ENCODE data around the gene MAML2. TPM values are rescaled to one million over a fixed set of nuclear protein-coding genes. Genes with fewer than 3 reads are reported as not detected.

The MAML2 gene
- polyA plus RNA-seq, 12 donors: 4.5 to 17.5 (median 5.7) TPM; not detected in 1

DNA sequence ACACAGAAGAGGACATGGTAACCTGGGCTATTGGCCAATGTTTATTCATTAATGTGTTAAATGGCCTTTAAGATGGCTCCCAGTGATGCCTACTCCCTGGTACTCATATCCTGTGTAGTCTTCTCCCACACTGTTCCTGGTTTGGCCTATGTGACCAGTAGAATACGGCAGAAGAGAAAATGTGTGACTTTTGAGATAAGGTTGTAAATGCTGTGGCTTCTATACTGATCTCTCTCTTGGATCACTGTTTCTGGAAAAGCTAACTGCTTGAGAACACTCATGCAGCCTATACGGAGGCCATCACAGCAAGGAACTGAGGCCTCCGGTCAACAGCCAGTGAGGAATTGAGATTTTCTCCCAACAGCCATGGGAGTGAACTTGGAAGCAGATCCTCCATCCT, 24.1 kb downstream of the MAML2 start:
- DNase-seq: no peak

DNA sequence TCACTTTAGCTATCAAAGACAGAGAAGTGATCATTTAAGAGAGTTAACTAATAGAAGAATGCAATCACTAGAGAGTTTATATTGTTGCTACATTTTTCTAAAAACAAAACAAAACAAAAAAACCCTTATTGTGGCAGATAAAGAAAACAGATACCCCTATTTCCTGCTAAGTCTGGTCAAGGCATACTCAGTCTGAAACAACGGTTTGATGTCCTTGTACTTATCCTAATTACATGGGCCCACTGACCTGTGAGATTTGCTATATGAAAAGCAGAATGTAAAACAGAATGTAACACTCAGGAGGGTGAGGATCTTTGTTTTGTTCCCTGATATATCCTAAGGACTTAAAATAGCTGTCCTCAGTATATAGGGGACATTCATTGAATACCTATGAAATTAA, 24.6 kb downstream of the MAML2 start:
- DNase-seq: no peak

DNA sequence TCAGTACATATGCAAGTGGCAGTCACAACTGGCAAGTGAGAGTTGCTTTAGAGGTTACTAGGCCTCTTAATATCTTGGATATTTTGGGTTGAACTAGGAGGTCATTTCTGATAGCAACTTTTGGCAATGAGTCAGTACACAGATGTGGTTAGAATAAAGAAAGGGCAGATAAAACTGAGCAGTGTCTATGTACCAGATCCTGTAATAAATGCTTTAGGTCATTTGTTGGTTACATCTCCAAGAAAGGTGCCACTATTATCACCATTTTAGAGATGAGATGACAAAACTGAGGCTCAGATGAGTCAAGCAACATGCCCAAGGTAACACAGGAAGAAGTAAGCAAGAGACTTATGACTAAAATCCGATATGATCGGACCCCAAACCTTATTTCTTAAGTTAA, 25.0 kb downstream of the MAML2 start:
- no peak for DNase-seq

DNA sequence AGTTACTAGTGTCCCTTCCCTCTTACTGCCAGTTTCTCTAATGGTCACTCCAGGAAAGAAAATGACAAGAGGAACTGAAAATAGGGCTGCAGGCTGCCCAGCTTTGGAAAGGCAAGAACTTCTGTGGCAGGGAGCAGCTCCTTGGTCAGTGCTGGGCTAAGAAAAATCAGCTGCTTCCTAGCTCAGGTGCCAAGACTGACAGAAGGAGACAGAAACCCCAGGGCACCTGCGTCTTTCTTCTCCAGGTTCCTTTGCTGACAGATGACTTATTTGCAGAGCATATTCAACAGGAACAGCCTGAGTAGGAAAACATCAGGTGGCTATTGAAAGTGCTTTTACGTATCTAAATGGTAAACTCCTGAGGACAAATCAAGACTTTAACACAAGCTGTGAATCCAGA, 25.4 kb downstream of the MAML2 start:
- DNase-seq: no peak

DNA sequence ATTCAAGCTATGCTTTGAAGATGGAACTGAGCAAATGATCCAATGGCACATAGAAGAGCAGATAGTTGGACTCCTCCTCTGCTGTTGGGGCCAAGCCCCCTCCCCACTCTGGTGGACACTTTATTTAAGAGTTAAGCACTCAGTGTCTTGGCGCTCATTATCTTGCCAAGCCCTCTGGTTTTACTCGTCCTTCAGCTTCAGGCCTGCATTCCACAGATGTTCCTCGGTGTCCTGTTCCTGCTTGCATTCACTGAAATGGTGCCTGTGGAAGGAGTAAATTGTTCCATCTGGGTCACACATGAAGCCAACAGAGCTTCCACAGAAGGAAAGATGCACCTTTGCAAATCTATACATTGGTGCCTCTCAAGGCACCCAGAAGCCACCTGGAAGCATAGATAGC, 26.1 kb downstream of the MAML2 start:
- DNase-seq: no peak

DNA sequence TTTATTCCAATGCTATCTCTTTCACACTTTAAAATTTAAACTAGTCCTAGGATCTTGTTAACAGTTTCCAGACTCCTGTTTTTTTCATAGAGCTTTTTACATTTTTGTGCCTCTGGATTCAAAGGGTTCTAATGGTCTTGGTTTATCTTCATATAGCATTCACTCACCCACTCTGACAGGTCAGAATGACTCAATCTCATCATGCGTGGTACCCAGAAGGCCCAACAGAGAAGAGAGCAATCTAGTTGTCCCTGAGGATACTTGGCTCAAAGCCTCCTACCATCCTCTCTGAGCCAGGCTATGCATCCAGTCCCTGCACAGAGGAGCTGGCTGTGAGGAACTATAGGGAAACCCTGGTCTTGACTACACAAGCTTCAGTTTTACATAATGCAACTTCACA, 27.5 kb downstream of the MAML2 start:
- no peak for DNase-seq

DNA sequence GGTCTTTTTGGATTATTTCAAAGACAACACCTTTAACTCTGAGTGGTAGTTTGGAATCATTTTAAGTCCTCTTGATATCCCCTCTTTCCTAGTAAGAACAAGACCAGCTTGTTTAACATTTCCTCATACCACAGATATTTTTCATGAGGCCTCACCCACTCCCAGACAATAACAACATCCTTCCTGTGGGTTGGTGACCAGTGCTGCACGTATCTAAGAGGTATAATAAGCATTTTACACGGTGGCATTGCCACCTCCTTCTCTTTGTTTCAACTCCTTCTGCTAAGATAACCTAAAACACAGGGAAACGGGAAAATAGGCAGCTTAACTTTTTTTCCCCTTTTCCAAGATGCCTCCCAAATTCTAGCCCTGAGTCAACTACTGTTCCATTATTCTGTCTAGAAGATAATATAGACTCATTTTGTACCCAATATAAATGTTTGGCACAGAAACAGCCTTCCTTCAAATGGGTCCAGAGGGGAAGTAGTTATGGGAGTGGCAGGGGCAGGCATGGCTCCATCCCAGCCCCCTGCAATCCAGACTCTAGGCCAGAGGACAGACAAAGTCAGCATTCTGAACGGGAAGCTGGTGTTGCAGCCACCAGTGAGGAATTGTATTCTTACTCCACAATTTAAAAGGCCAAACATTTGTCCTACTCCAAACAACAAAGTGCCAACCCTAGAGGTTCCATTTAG, 28.5 kb downstream of the MAML2 start:
- DNase-seq: no peak

DNA sequence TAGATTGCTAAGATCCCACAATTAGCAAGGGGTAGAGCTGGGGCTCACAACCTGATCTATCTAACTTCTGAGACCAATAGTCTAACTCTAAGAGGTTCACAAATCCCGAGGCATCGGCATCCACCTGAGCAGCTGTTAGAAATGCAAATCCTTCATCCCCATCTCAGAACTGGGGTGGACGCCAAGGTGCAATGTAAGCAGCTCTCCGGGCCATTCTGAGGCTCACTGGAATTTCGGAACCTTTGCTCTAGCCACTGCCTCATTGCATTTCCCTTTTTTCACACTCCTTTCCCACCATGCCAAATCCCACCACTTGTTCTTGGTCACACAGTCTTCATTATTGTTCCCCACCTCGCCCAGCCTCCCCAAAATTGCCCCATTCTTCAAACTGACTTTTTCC, 29.8 kb downstream of the MAML2 start:
- DNase-seq: no peak

DNA sequence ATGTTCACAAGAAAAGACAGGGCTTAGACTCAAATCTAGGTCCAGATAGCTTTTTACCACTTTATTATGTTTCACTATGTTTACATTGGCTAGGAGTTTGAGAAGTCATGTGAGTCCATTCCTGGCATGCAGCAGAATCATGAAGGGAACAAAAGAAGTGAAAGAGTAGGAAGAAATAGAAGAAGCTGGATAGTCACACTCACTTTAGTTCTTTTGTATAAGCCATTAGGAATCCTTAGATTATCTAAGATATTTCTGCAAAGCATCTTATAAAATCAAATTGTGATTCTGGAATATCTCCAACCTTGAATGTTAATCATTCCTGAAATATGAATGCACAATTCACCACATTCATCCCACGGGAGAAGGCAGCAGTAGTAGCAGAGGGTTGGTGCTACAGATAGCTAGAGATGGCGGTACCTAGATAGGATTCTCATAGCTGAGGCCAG, 31.9 kb downstream of the MAML2 start:
- no peak for DNase-seq

DNA sequence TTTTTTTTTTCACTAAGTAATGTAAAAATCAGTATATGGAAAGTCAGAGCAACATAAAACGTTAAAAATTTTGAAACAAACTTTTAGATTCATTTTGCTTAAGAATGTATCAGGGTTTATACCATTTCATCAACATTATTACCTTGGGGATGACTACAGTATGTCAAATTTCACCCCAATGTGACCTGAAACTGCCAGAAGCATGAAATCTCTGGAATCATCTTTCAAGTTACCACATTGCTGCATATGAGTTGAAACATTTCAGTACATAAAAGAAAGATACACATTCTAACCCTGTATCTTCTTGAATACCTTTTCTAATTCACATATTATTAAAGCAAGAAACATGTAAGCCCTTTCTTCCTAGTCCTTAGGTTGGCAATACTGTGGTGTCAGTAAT, 32.8 kb downstream of the MAML2 start:
- DNase-seq: no peak

DNA sequence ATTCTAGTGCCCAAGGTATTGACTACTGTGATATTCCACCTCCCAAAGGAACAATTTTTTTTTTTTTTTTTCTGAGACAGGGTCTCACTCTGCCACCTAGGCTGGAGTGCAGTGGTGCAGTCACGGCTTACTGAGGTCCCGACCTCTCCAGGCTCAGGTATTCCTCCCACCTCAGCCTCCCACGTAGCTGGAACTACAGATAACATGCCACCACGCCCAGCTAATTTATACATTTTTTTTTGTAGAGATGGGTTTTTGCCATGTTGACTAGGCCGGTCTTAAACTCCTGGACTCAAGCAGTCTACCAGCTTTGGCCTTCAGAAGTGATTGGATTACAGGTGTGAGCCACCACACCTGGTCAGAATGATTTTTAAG, 33.4 kb downstream of the MAML2 start:
- no peak for DNase-seq

DNA sequence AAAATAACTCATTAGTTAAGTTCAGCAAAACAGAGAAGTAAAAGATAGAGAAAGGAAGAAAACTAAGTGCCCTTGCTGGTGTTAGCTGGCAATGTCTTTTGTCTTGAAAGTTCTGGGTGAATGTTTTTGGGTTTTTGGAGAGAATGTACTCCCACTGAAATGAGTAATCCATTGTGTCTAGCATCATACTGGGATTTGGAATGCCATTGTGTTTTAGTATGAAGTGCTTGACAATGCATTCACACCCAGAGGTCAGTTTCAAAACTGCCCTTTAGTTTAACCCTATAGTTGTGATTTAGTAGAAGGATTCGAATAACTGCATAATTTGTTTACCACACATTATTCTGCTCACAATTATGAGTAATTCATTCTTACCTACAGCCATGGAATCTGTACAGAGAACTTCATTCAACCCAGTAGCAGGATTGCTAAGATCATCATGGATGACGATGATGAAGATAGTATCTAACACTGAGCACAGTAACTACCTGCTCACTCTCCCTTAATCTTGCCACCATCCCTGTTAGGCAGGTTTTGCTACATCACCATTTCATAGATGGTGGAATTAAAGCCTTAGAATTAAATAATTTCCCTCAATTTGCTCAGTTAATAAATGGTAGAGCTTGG, 33.9 kb downstream of the MAML2 start:
- no peak for DNase-seq

DNA sequence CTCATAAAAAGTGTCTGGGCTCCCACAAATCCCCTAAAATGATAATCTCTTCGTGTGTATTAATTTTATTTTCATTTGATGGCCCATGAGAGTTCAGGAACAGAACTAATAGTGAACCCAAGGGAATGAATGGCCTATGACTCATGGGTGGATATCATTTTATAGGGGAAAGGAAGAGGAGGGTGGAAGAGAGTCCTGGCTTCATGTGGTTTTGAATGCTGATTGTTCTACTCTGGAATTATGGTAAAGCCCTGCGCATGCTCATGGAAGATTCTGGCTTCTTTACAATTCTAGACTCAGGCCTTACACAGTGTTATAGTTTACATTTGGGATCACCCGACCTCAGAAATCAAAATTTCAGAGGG, 35.2 kb downstream of the MAML2 start:
- peak; percentile 46 for DNase-seq

DNA sequence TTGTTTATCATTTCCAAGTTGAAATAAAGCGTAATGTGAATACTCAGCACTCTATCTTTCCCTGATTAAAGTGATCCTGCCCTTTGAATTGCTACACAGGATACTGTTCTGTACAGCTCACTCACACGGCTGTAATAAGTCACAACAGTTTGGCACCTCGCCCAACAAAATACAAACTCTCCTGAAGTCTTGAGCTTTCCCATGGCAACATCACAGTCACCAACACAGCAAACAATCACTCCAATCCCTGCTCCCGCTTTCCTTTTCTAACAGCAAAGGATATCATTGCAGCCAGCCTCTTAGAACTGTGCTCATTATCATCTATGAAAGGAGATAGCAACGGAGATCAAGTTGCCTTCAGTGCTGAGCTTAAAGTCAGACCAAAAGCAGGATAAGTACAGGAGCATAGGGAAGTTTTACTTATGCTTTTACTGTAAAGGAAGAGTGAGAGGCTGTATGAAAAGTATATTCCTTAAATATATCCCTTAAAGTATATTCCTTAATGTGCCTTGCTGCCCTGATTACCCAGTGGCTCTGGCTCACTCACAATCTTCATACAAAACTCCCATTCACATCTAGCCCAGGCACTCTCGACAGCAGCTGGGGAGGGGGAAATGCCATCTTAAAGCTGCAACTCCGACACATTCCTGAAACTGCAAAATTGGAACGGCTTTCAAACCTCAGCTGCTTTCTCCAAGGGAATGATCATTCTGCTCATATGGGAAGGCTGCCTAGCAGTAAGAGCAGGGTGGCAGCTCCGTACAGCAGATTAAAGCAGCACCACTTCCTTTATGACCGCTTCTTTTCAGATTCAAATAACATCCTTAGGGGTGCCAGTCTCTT, 35.8 kb downstream of the MAML2 start:
- peak; percentile 92 for DNase-seq

DNA sequence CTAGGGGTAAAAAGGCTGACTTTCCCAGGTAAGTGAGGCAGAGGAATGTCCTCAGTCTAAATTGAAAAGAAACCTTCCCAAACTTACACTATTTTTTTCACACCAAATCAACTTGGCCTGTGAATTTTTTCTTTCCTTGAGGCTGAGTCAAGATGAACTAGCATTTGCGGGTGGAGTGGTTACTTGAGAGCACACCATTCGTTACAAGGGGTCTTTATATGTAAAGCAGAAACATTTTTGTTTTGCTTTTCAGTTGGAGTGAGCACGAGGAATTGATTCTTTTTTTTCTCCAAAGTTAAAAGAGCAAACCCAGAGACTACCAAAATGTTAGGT, 36.4 kb downstream of the MAML2 start:
- no peak for DNase-seq

DNA sequence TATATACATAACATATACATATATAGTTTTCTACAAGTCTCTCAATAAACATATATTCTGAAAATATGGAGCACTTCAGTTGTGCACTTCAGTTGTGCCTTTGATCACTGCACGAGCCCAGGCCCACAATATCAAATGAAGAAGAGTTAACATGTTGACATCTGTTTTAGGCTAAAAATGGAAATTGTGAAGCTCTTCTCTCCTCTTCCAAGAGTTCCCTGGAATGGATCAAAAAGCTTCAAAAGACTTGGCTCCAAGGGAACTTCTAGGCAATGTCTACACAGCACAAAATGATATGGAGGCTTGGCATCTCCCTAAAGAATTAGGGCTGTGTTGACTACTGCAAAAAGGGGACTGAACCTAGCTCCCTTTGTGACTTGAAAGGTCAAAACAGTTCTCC, 36.9 kb downstream of the MAML2 start:
- DNase-seq: no peak

DNA sequence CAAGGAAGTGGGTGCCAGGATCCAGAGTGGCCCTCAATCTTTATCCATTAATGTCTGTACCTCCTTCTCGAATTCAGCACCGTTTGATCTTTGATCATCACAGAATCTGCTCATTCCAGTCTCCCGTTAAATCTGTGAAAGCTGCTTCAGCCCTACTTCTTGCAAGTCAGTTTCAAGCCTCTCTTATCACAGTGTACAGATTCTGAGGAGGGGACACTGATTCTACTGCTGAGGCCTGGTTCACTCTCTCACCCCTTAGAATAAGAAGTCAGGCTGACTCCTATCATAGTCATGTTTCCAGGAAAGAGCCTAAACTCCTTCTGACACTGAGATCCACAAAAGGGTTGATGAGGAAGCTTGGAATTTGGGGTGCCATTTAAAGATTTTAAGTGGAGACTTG, 39.0 kb downstream of the MAML2 start:
- no peak for DNase-seq

DNA sequence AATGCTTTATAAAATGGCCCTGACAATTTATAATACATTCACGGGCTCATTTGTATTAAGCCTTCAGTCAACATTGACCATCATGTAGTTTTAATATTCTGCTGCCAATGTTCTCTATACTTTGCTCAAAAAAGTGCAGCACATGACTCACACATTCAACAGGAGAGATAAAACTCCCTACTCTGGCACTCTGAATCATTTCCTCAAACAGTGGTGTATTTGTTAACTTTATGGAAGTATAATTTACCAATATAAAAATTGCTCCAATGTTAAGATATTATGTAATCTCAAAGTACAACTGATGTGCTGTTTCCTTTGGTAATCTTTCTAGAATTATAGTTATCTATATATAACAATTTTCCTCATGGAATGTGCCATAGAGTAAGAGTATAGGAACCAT, 39.9 kb downstream of the MAML2 start:
- no peak for DNase-seq

DNA sequence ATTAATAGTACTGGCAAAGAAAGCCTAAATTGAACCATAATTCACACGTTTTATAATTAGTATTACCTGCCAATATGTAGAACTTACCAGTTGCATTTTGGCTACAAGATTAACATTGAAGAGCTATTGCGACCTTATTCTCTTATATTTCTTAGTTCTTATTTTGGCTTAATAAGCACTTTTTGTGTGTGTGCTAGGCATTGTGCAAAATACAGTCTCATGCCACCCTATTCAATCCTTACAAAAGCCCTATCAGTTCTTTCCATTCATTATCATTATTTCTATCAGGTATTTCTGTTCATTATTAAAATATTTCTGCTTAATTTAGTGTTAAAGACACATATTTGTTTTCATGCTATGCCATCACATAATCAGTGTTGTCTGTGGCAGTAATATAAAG, 41.2 kb downstream of the MAML2 start:
- no peak for DNase-seq

DNA sequence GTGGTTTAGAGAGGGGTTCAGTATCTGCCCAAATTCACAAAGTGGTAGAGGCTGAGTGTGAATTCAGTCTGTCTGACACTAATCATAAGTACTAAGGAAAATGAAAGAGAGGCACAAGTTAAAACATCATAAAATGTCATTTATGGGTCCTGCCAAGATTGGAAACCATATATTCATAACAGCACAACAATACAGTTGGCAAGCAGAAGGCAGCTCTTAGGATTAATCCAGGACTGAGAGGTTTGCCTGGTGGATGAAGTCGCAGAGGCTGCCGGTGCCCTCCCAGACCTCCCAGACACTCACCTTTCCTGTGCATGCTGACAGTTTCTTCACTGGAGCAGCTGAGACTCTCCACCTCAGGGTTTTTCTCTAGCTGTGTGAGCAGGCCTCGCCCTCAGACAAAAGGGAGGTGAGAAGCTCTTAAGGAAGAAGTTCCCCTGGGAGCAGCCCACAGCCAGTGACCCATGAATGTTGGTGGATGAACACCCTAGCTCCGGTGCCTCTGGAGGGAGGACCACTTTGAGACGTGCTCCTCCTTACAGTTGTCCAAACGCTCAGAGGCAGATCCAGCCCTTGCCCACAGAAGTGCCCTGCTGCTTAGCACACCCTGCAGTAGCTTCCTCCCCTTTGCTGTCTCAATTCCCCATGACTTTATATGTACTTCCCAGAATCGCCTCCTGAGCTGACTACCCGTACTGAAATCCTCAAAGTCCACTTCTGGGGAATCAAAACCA, 43.7 kb downstream of the MAML2 start:
- no peak for DNase-seq

DNA sequence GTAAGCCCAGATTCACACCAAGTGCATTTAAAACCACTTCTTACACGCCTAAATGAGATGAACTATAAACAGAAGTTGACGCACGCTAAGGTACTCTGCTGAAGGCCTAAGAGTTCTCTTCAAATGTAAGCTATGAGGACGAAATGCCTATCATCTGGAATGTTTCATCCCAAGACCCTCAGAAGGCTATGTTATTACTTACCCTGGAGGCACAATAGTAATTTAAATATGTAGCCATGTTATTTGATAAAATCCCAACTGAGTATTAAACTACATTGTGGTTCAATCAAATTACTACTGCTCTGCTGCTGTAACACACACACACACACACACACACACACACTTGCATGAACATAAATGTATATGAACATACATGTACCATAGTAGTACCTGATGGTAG, 47.6 kb downstream of the MAML2 start:
- DNase-seq: no peak

DNA sequence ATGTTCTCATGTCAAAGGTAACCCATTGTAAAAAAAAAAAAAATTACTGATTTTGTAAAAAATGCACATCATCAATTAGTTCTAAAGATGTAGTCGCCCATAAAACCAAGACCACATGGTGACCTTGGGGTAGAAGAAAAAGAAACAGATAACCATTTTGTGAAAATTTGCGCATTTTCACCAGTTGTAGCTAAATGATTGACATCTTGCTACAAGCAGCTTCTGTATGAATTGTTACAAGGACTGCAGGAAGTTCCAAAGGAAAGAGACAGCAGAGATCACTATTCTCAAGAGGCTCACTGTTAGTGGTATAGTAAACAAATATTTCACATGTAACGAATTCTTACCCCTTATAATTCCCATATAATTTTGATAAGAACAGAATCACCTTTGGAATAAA, 48.7 kb downstream of the MAML2 start:
- no peak for DNase-seq

DNA sequence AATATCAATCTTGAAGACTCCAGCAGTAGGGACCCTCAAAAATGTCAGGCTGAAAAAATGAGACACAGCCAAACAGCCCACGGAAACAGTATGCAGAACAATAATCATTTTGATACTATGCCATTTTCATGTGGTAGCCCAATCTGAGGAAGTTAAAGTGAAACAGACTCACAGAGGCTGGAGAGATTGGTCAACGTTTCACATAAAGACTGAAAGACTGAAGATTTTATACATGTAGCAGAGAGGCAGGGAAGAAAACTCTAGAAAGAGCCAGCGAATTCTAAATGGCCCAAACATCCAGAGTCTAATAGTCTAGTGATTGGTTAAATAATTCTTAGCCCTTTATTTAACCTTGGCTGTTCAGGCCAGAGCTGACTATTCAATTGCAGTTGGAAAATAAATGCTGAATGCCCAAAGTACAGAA, 49.4 kb downstream of the MAML2 start:
- peak; percentile 29 for DNase-seq

Data from muscle of arm (tissue), 12 donors.